K562 (cell line): ENCODE data around the gene OTOGL. TPM values are rescaled to one million over a fixed set of nuclear protein-coding genes. Genes with fewer than 3 reads are reported as not detected.

ENCODE experiments used
- BACH1 ChIP-seq: fragments of 200-800 bp; sonication (Bioruptor generic); IDR thresholded peaks from 2 replicates; pipeline ENCODE4 v1.6.1; 2016; ENCODE audit warnings: missing genetic modification characterization, missing compliant biosample characterization
- CBFA2T3 ChIP-seq: fragments of 450-650 bp; IDR thresholded peaks from 2 replicates; pipeline ENCODE4 v1.6.1; 2017
- DPF2 ChIP-seq: fragments of 450-650 bp; IDR thresholded peaks from 2 replicates; pipeline ENCODE4 v1.6.1; 2016
- EHMT2 ChIP-seq: fragments of 450-650 bp; IDR thresholded peaks from 2 replicates; pipeline ENCODE4 v1.6.1; 2018; ENCODE audit warnings: antibody characterized with exemption
- EP400 ChIP-seq: fragments of 450-650 bp; IDR thresholded peaks from 2 replicates; pipeline ENCODE4 v1.6.1; 2017; ENCODE audit warnings: antibody characterized with exemption, mild to moderate bottlenecking, moderate library complexity
- MAFF ChIP-seq: IDR thresholded peaks from 2 replicates; pipeline ENCODE4 v1.6.1; 2012; ENCODE audit warnings: low read length, improper control_type of control experiment
- MAFG ChIP-seq: fragments of 450-650 bp; conservative IDR thresholded peaks from 2 replicates; pipeline ENCODE4 v1.6.1; 2016; ENCODE audit warnings: missing genetic modification characterization, missing compliant biosample characterization
- MAFK ChIP-seq: IDR thresholded peaks from 2 replicates; pipeline ENCODE4 v1.6.1; 2011; ENCODE audit warnings: low read length, improper control_type of control experiment
- MTA1 ChIP-seq: fragments of 450-650 bp; IDR thresholded peaks from 2 replicates; pipeline ENCODE4 v1.6.1; 2017; ENCODE audit warnings: borderline replicate concordance
- NFE2 ChIP-seq: IDR thresholded peaks from 2 replicates; pipeline ENCODE4 v1.6.1; 2014; ENCODE audit warnings: antibody characterized with exemption, low read depth
- NFE2L1 ChIP-seq: fragments of 450-650 bp; IDR thresholded peaks from 2 replicates; pipeline ENCODE4 v1.6.1; 2016; ENCODE audit warnings: missing genetic modification characterization, low read depth, mild to moderate bottlenecking, missing compliant biosample characterization, moderate library complexity, borderline replicate concordance
- NR0B1 ChIP-seq: fragments of 450-650 bp; IDR thresholded peaks from one replicate; pipeline ENCODE4 v1.6.1; 2018; ENCODE audit warnings: mild to moderate bottlenecking, moderate library complexity; ENCODE audit not compliant: partially characterized antibody
- POLR2H ChIP-seq: IDR thresholded peaks from 2 replicates; pipeline ENCODE4 v1.6.1; 2016; ENCODE audit warnings: missing genetic modification characterization, low read depth, mild to moderate bottlenecking, control low read depth, missing compliant biosample characterization, moderate library complexity
- TEAD4 ChIP-seq, 2 experiments: sonication (generic) in 1 of 2; formaldehyde crosslinking in 1 of 2; IDR thresholded peaks; 2 replicates each; pipeline versions ENCODE4 v1.6.1 to v1.8.0; 2012 to 2022; ENCODE audit warnings: borderline replicate concordance in 1 of 2, inconsistent platforms in 1 of 2, low read length in 1 of 2, mild to moderate bottlenecking in 1 of 2, missing genetic modification reagents in 1 of 2
- WHSC1 ChIP-seq: IDR thresholded peaks from one replicate; pipeline ENCODE4 v1.6.1; 2012; ENCODE audit warnings: low read length, control low read depth, inconsistent platforms
- ZNF592 ChIP-seq: fragments of 450-650 bp; IDR thresholded peaks from 2 replicates; pipeline ENCODE4 v1.6.1; 2017; ENCODE audit warnings: antibody characterized with exemption, mild to moderate bottlenecking
- polyA plus RNA-seq, 8 experiments: library from polyadenylated mRNA; depleted of rRNA in 4 of 8; stranded (reverse) in 5 of 8; unstranded in 3 of 8; fragments of >200 nt; fragmentation: Nextera tagmentation in 2 of 8; fragmentation: Illumina TruSeq in 1 of 8; extraction: Ambion mirVana in 2 of 8; extraction: Trizol in 1 of 8; gene quantifications; 2 replicates each; pipeline versions ENCODE4 v1.2.1 to v1.2.3, GENCODE V29; 2011 to 2014; ENCODE audit warnings: inconsistent platforms in 1 of 8, missing spikeins in 1 of 8
- total RNA-seq, 7 experiments: library from RNA; depleted of rRNA in 6 of 7; stranded (reverse); fragments of >200 nt in 6 of 7; fragmentation: Illumina TruSeq in 2 of 7; extraction: Trizol in 2 of 7; gene quantifications; 2 replicates each; pipeline versions ENCODE4 v1.2.1 to v1.2.3, GENCODE V29; 2011 to 2021; ENCODE audit warnings: low replicate concordance in 1 of 7
- TF ChIP-seq, protein P1 (sequence below): IDR thresholded peaks from 3 replicates; pipeline ENCODE4 v1.6.1; 2011; ENCODE audit warnings: borderline replicate concordance, mild to moderate bottlenecking, moderate library complexity; ENCODE audit not compliant: insufficient read length; ENCODE audit errors: extremely low read depth
- TF ChIP-seq, protein P2 (sequence below): IDR thresholded peaks from 2 replicates; pipeline ENCODE4 v1.6.1; 2016; ENCODE audit warnings: missing genetic modification characterization, missing compliant biosample characterization

OTOGL gene
- total and polyA plus RNA-seq, 9 of the 15 experiments (the other 6 are each of a cell fraction or from before 2014, with no cell fraction given) = 0.02 to 0.03 TPM; not detected in 7

GRCh38 chr12:80087486-80088213, 11.7 kb upstream of the OTOGL start (continued):
- no peak for TF ChIP-seq POLR2H (tag)
- TF ChIP-seq MAFG (tag) = peak; percentile 100
- peak; percentile 47; the same call in 1 of the 2 replicates for TF ChIP-seq EP400
- TF ChIP-seq DPF2 = peak; percentile 71; the same call in 1 of the 2 replicates
- peak; percentile 97 for TF ChIP-seq MAFK
- TF ChIP-seq, protein P1, sequence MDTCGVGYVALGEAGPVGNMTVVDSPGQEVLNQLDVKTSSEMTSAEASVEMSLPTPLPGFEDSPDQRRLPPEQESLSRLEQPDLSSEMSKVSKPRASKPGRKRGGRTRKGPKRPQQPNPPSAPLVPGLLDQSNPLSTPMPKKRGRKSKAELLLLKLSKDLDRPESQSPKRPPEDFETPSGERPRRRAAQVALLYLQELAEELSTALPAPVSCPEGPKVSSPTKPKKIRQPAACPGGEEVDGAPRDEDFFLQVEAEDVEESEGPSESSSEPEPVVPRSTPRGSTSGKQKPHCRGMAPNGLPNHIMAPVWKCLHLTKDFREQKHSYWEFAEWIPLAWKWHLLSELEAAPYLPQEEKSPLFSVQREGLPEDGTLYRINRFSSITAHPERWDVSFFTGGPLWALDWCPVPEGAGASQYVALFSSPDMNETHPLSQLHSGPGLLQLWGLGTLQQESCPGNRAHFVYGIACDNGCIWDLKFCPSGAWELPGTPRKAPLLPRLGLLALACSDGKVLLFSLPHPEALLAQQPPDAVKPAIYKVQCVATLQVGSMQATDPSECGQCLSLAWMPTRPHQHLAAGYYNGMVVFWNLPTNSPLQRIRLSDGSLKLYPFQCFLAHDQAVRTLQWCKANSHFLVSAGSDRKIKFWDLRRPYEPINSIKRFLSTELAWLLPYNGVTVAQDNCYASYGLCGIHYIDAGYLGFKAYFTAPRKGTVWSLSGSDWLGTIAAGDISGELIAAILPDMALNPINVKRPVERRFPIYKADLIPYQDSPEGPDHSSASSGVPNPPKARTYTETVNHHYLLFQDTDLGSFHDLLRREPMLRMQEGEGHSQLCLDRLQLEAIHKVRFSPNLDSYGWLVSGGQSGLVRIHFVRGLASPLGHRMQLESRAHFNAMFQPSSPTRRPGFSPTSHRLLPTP = no peak
- peak; percentile 99 for TF ChIP-seq NFE2L1 (tag)
- peak; percentile 41; the same call in 1 of the 2 replicates for TF ChIP-seq TEAD4 (IDR thresholded peaks at IDR 0.05; ENCODE audit: low read length)
- TF ChIP-seq TEAD4 (CRISPR knock-in tag; IDR thresholded peaks at IDR 0.05; ENCODE audit: borderline replicate concordance) = no peak
- peak; percentile 98 for TF ChIP-seq BACH1
- TF ChIP-seq, protein P2, sequence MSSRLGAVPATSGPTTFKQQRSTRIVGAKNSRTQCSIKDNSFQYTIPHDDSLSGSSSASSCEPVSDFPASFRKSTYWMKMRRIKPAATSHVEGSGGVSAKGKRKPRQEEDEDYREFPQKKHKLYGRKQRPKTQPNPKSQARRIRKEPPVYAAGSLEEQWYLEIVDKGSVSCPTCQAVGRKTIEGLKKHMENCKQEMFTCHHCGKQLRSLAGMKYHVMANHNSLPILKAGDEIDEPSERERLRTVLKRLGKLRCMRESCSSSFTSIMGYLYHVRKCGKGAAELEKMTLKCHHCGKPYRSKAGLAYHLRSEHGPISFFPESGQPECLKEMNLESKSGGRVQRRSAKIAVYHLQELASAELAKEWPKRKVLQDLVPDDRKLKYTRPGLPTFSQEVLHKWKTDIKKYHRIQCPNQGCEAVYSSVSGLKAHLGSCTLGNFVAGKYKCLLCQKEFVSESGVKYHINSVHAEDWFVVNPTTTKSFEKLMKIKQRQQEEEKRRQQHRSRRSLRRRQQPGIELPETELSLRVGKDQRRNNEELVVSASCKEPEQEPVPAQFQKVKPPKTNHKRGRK (tag) = no peak
- TF ChIP-seq MAFF = peak; percentile 98
- peak; percentile 31; the same call in 1 of the 2 replicates for TF ChIP-seq CBFA2T3
- TF ChIP-seq WHSC1 = no peak
- 0 out of 2 replicates have a peak, but pooled peaks have one; percentile 49 for TF ChIP-seq EHMT2
- TF ChIP-seq NR0B1 = no peak
- TF ChIP-seq NFE2 = peak; percentile 96
- TF ChIP-seq MTA1 = no peak
- TF ChIP-seq ZNF592 = peak; percentile 78
